AG09319 (cell line): Measurements from ENCODE around the gene FASLG.

ENCODE experiments used
- DNase-seq: peaks from one replicate; pipeline ENCODE4 v3.0.0-alpha.2; 2010; ENCODE audit warnings: low read depth; ENCODE audit errors: extremely low read depth
- CTCF ChIP-seq: IDR thresholded peaks from 2 replicates; pipeline ENCODE4 v1.5.1; 2011; ENCODE audit warnings: low read depth, mild to moderate bottlenecking, inconsistent platforms, low read length, moderate library complexity

The FASLG gene

DNA sequence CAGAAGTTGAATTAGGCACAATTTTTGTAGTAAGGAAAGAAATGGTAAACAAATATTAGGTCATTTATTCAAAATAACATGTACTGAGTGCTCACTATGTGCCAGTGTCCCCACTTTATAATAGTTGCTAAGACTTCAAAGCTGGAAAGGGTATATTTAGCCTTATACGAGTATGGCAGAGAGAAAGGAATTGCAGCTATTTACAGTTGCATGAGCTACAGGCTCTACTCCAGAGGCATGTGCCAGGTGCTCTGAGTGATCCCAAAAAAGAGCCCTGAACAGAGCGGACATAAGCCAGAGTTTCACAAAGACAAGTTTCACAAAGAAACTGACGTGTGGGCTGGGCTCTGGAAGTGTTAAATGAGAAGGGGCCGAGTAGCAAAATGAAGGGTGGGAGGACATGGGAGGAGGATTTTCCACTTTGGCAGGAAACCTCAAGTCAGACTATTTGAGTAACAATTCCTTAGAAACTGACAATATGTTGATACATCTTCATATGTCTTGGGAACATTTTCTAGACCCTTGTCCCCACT lies 40.9 kb downstream of the FASLG start:
- no peak for TF ChIP-seq CTCF
- no peak for DNase-seq

GRCh38 chr1:172700556-172700955 lies 41.7 kb downstream of the FASLG start:
- no peak for TF ChIP-seq CTCF
- DNase-seq, result no peak

DNA sequence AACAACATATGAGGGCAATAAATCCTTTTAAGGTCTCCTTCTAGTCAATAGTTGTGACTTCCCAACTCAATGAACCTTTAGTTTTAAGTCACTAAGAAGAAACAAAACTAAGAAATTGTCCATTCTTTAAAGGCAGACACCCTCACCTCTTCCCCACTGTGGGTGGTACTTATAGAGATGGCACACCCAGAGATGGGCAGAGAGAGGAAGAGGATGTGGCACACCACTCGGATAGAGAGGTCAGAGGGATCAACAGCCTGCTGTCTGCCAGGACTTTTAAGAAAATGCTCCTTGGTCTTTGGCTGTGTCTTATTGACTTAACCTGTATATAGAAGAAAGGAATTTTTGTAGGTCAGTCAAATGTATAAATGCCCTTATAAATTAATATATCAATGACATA lies 45.1 kb downstream of the FASLG start:
- TF ChIP-seq CTCF, result no peak

DNA sequence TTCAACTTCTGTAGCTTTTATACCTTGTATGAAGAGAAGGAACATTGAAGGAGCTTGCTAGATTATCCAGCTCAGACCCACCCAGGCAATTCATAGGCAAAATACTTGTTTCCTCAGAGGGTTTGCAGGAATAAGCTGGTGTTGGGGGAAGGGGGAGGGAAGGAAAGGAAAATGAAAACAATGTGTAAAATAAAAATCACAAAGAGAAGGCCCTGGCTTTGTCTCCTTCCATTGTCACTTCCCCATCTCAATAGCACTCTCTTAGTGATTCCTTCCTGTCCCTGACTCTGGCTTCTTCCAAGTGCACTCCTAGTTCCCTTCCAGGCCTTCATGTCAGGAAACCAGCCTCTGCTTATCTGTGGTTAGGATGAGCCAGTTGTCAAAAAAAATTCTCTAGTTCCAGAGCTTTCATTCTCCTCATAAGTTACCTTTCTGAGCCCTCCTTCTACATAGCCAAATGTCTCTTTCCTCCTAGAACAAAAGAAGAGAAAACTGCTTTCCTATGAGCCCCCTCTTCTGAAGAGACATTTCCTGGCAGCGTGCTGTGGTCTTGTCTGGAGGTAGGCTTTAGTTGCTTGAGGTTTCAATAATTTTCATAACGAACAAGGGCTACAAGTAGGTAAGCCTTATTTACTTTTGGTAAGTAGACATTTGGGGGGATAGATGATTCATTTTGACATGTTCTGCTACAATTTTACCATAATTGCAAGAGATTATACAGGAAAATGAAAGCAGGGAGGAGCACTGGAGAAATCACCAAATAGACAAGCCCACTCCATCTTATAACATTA lies 45.7 kb downstream of the FASLG start:
- no peak for TF ChIP-seq CTCF
- no peak for DNase-seq

More for the DNA sequence above, 45.1 kb downstream of the FASLG start:
- no peak for DNase-seq

DNA sequence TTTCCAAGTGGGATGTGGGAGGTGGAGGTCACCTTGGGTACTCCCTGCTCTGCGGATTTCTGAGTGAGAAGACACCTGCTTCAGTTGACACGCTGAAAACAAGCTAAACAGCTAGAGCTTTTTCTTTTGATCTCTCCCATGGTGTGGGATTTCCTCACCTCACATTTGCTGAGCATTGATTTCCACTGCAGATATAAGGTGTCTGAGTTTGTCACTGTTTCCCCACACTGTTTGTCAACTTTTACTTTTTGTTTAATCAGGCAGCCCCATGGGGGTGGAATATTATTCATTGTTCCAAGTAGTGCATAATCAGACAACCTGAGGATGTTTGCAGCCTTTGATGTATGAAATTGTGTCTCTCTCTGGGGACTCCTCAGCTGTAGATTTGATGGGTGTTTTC lies 49.5 kb downstream of the FASLG start:
- DNase-seq, result no peak
- no peak for TF ChIP-seq CTCF

DNA sequence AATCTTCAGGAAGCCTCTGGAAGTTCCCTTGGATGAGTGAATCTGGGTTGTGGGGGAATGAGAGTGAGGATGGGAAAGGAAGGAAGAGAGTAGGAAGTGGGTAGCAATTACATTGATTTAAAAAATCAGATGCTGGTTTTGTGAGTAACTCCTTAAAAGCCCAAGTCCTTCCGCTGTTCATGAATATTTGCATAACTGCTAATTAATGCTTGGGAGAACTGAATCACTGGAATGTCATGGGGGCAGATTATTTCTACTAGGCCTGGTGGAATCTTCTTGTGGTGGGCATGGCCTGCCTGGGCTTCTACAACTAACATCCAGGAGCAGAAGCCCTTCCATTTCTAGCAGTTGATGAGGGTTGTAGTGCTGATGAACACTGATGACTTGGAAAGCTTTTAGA lies 52.7 kb downstream of the FASLG start:
- DNase-seq, result no peak
- no peak for TF ChIP-seq CTCF

DNA sequence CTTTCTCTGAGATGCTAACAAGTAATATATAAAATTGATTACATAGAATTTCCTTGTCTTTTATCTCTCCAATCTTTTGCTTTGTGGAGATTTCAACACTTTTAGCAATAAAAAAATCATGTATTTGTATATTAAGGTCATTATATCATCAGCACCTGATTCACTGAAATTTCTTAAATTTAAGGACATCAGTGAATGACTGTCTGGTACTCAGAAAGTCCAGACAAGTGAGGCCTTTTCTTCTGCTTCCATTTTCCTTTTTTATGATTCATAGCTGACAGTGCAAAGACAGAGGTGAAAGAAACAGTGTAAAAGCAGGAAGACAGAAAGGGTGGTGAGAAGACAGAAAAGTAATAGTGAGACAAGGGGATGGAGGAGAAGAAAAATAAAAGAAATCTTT lies 54.6 kb downstream of the FASLG start:
- TF ChIP-seq CTCF, result no peak
- no peak for DNase-seq
